HepG2 (cell line): ENCODE measurements around the gene MAN1A1. TPM values are rescaled to one million over a fixed set of nuclear protein-coding genes. Genes with fewer than 3 reads are reported as not detected.

Source experiments
- AFF4 ChIP-seq: sonication (generic); formaldehyde crosslinking; IDR thresholded peaks from 2 replicates; pipeline ENCODE4 v1.4.0; 2020; ENCODE audit warnings: missing genetic modification reagents
- HMGXB3 ChIP-seq: sonication (generic); formaldehyde crosslinking; IDR thresholded peaks from 2 replicates; pipeline ENCODE4 v1.4.0; 2020; ENCODE audit warnings: missing genetic modification reagents, borderline replicate concordance
- HNRNPL ChIP-seq: fragments of 200-400 bp; formaldehyde crosslinking; IDR thresholded peaks from 2 replicates; pipeline ENCODE4 v1.6.1; 2017; ENCODE audit warnings: mild to moderate bottlenecking, low read depth, low read length
- KLF16 ChIP-seq, 2 experiments: sonication (generic) in 1 of 2; formaldehyde crosslinking in 1 of 2; IDR thresholded peaks; 2 replicates each; pipeline versions ENCODE4 v1.6.1 to v1.8.0; 2016 to 2023; ENCODE audit warnings: missing genetic modification reagents in 2 of 2, missing compliant biosample characterization in 1 of 2
- MNT ChIP-seq: fragments of 450-650 bp; IDR thresholded peaks from 2 replicates; pipeline ENCODE4 v1.6.1; 2016
- MXD3 ChIP-seq: IDR thresholded peaks from 2 replicates; pipeline ENCODE4 v1.6.1; 2016; ENCODE audit warnings: mild to moderate bottlenecking, missing biosample characterization, missing genetic modification reagents
- MYPOP ChIP-seq: sonication (generic); formaldehyde crosslinking; IDR thresholded peaks from 2 replicates; pipeline ENCODE4 v1.8.1; 2023; ENCODE audit warnings: mild to moderate bottlenecking, moderate library complexity, missing genetic modification reagents
- PATZ1 ChIP-seq: sonication (generic); formaldehyde crosslinking; IDR thresholded peaks from 2 replicates; pipeline ENCODE4 v1.4.0; 2020; ENCODE audit warnings: missing genetic modification reagents
- SOX13 ChIP-seq, 3 experiments: fragments of 450-650 bp in 1 of 3; sonication (generic) in 1 of 3; formaldehyde crosslinking in 1 of 3; IDR thresholded peaks in 2 of 3; conservative IDR thresholded peaks in 1 of 3; 2 replicates each; pipeline versions ENCODE4 v1.5.0 to v1.6.1; 2016 to 2020; ENCODE audit warnings: antibody characterized with exemption in 1 of 3, mild to moderate bottlenecking in 1 of 3, missing compliant biosample characterization in 1 of 3, missing genetic modification reagents in 1 of 3, moderate library complexity in 1 of 3
- SOX5 ChIP-seq: IDR thresholded peaks from 2 replicates; pipeline ENCODE4 v1.6.1; 2016; ENCODE audit warnings: borderline replicate concordance
- ZNF292 ChIP-seq: sonication (generic); formaldehyde crosslinking; IDR thresholded peaks from 2 replicates; pipeline ENCODE4 v1.8.1; 2022; ENCODE audit warnings: mild to moderate bottlenecking, low read depth, missing genetic modification reagents, borderline replicate concordance
- ZNF781 ChIP-seq: sonication (generic); formaldehyde crosslinking; IDR thresholded peaks from 2 replicates; pipeline ENCODE4 v1.5.1; 2020; ENCODE audit warnings: borderline replicate concordance, mild to moderate bottlenecking, missing genetic modification reagents; ENCODE audit errors: not compliant biosample characterization
- ZSCAN9 ChIP-seq: IDR thresholded peaks from 2 replicates; pipeline ENCODE4 v1.6.1; 2016; ENCODE audit warnings: borderline replicate concordance
- polyA plus RNA-seq, 8 experiments: library from polyadenylated mRNA; depleted of rRNA in 3 of 8; stranded (reverse) in 7 of 8; unstranded in 1 of 8; fragments of >200 nt; fragmentation: Illumina TruSeq in 4 of 8; extraction: Trizol in 4 of 8; gene quantifications; 2 replicates each; pipeline versions ENCODE4 v1.2.1 to v1.2.3, GENCODE V29; 2011 to 2016; ENCODE audit warnings: low read depth in 4 of 8, missing spikeins in 1 of 8, mixed read lengths in 1 of 8; ENCODE audit not compliant: insufficient read depth in 1 of 8
- total RNA-seq, 5 experiments: library from RNA; depleted of rRNA; stranded (reverse); fragments of >200 nt; fragmentation: Illumina TruSeq; extraction: Trizol; gene quantifications; 2 replicates each; pipeline ENCODE4 v1.2.3, GENCODE V29; 2016; ENCODE audit warnings: low read depth in 1 of 5

MAN1A1 gene
- total and polyA plus RNA-seq, 2 of the 13 experiments (the other 11 are each of a cell fraction or from before 2014, with no cell fraction given) = 156 to 236 TPM

- TF ChIP-seq MNT (0 out of 2 replicates have a peak, but pooled peaks have one; percentile 25), HMGXB3 (CRISPR knock-in tag) (peak; percentile 44; the same call in 1 of the 2 replicates), MYPOP (CRISPR knock-in tag) (peak; percentile 66; the same call in 1 of the 2 replicates), ZNF292 (no peak; the same call in 1 of the 2 replicates), SOX5 (CRISPR knock-in tag) (peak; percentile 94), ZSCAN9 (CRISPR knock-in tag) (peak; percentile 84), ZNF781 (no peak), MXD3 (CRISPR knock-in tag) (no peak), SOX13 (IDR thresholded peaks at IDR 0.05) (peak; percentile 95), SOX13 (CRISPR knock-in tag; conservative IDR thresholded peaks at IDR 0.05 in 1 of 2, IDR thresholded peaks at IDR 0.05 in 1 of 2) (peak in 1 of 2 experiments; percentile 98; a peak in 2 of 4 replicates), HNRNPL (0 out of 2 replicates have a peak, but pooled peaks have one; percentile 5), AFF4 (0 out of 2 replicates have a peak, but pooled peaks have one; percentile 78), PATZ1 (CRISPR knock-in tag) (peak; percentile 78), KLF16 (CRISPR knock-in tag; IDR thresholded peaks at IDR 0.05) (peak in 1 of 2 experiments; percentile 91; a peak in 2 of 4 replicates)
These were observed 2.0 kb downstream of the MAN1A1 start (continued) for GRCh38 chr6:119347466-119348095.
